Measurements from ENCODE around the gene PAPOLA. TPM values are rescaled to one million over a fixed set of nuclear protein-coding genes. Genes with fewer than 3 reads are reported as not detected.

Gene PAPOLA
- total RNA-seq, 2 experiments from 2014 or later, result 161 to 197 TPM

DNA sequence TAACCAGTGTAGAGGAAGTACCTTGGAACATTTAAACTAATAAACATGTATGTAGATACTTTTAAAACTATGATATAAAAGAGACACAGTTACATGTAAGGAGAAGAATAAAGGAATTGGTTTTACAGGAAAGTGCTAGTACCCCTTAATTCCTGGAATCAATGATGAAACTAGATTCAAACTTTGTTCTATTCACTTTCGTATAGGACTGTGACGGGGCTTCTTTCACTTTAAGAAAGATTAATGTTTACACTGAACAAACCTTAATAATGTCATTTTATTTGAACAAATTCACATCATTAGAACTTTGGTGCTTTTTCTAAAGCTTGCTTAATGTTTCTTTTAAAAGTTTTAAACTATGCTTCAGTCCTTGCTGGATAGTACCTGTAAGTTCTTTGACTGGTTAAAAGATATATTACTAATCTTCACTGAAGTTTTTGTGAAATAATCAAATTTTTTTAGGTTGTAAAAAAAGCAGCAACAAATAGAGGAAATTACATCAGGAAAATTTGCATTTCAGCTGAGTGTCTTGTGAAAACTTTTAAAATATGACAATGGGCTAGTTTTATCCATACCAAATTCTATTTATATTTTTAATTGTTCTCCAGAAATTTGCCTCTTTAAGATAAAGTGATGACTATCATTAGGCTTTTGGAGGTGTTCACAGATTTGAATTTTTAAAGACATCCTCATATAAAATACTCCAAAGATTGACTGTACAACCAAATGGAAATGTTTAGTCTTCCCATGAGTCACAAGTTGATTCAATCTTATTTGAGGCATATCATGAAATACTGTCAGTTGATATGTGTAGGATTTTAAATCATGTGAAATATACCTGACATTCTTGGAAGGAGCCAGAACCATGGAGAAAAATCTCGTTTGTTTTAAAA lies 36.2 kb downstream of the PAPOLA start:
- H3K4me3 Mint-ChIP-seq, result no peak overlapping the region
- DNase-seq, result no peak
- H3K4me1 Mint-ChIP-seq, result peaks cover 14% of the 10 kb centered on the region
- H3K27me3 Mint-ChIP-seq, result no peaks in the 10 kb centered on the region
- H3K9me3 Mint-ChIP-seq, result no peaks in the 10 kb centered on the region
- ChIA-PET CTCF (no interaction called here), POLR2A (no interaction called here)
- H3K36me3 Mint-ChIP-seq (ENCODE audit: low read depth), result peaks cover 47% of the 10 kb centered on the region
- H3K27ac Mint-ChIP-seq, result no peak overlapping the region

DNA sequence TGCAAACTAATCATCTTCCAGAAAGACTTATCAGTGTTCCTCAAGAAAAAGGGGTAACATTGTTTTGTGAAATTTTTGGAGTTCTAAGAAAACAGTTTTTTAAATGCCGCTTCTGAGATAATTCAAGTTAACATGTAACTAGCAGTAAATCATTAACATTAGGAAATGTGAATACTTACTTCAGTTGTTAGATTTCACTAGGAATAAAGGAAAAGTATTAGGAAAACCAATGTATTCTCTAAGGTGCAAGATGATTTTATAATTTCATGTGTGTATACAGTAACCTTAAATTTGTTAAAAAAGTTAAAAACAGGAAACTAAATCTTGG lies 36.8 kb downstream of the PAPOLA start:
- no peak overlapping the region for H3K27ac Mint-ChIP-seq
- POLR2A ChIA-PET, result no interaction called here
- H3K27me3 Mint-ChIP-seq, result no peaks in the 10 kb centered on the region
- no peaks in the 10 kb centered on the region for H3K9me3 Mint-ChIP-seq
- no peak overlapping the region for H3K4me3 Mint-ChIP-seq
- peaks cover 42% of the 10 kb centered on the region for H3K36me3 Mint-ChIP-seq (ENCODE audit: low read depth)
- CTCF ChIA-PET, result no interaction called here
- peaks cover 14% of the 10 kb centered on the region for H3K4me1 Mint-ChIP-seq
- DNase-seq, result no peak

DNA sequence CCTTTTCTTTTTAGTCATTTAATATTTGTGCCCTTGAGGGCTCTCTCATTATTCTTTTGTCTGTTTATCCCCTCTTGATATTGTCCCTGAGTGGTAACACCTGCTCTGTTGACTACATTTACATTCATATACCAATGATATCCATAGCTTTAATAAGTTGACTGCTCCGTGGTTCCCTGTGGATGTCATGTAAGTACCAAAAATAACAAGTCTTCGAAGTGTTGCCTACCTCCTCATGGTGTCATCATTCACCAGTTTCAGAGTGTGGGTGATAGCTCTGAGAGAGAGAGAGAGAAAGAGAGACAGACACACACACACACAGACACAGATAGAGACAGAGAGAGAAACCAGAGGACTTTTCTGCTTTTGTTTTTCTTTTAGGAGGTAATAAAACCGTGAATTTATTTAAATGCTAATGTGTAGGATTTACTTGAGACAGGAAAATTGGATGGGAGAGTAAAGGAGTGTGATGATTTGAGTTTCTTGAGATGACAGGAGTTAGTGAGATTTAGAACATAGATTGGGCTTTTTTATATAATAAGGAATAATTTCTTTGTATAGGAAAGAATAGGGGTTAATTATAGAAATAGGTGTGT lies 52.2 kb downstream of the PAPOLA start:
- no peak overlapping the region for H3K4me3 Mint-ChIP-seq
- DNase-seq, result no peak
- peaks cover 48% of the 10 kb centered on the region for H3K36me3 Mint-ChIP-seq (ENCODE audit: low read depth)
- H3K27ac Mint-ChIP-seq, result no peak overlapping the region
- H3K9me3 Mint-ChIP-seq, result no peaks in the 10 kb centered on the region
- ChIA-PET POLR2A (no interaction called here), CTCF (interaction anchor here (0.7 to 1.8 kb wide), 2 partner anchors 12 to 46 kb away, joined by 4 read pairs; no protein-coding TSS in a partner anchor)
- no peaks in the 10 kb centered on the region for H3K27me3 Mint-ChIP-seq
- peaks cover 2% of the 10 kb centered on the region for H3K4me1 Mint-ChIP-seq

DNA sequence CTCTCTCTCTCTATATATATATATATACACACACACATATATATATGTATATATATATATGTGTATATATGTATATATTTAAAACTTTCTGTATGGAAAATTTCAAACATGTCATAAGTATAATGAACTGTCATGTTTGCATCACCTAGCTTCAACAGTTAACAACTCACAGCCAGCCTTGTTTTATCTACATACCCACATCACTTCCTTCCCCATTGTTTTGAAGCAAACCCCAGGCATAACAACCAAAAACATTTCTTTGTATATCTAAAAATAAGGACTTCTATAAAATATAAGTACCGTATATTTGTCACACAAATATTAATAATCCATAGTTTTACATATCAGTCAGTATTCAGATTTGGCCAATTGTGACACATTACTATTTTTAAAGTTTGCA lies 57.4 kb downstream of the PAPOLA start:
- Mint-ChIP-seq H3K4me3 (no peak overlapping the region), H3K4me1 (peaks cover 4% of the 10 kb centered on the region), H3K9me3 (no peaks in the 10 kb centered on the region), H3K36me3 (ENCODE audit: low read depth) (peaks cover 44% of the 10 kb centered on the region), H3K27me3 (no peaks in the 10 kb centered on the region), H3K27ac (no peak overlapping the region)
- no peak for DNase-seq
- POLR2A ChIA-PET, result no interaction called here
- CTCF ChIA-PET, result no interaction called here

DNA sequence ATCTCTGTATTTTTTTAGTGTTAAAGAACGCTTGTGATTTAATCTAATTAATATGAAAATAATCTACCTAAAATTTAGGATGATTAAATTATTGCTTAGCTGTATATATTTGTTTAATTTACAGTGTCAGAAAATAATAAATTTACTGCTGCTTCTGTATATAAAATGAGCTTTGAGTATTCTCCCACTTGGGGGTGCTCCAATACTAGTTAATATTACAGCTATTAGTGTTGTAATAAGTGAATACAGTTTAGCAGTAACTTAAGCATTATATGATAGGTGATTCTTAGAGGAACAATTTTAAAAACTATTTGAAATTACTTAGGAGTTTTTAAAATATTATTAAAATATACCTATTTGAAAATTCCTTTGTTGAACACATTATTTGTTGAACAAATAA lies 62.2 kb downstream of the PAPOLA start:
- Mint-ChIP-seq H3K4me1 (peaks cover 2% of the 10 kb centered on the region), H3K36me3 (ENCODE audit: low read depth) (peaks cover 38% of the 10 kb centered on the region), H3K4me3 (no peak overlapping the region), H3K27ac (no peak overlapping the region), H3K9me3 (no peaks in the 10 kb centered on the region), H3K27me3 (no peaks in the 10 kb centered on the region)
- DNase-seq, result no peak
- POLR2A ChIA-PET, result no interaction called here
- CTCF ChIA-PET, result no interaction called here

DNA sequence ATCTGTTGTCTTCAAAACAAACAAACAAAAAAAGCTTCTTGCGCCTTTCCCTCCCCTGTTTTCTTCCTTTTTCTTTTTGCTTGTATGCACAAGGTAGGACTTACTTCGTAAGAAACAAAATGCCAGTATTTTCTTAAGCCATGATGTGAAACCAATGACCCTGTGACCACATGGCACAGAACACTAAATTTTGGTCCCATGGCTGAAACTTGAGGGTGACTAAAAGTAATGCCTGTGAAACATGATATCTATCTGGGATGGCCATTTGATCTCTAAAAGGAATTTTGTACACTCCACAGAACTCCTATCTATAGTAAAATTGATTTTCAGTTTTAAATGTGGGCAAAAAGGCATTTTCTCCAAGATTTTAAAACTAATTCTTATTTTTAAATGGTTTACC lies 63.6 kb downstream of the PAPOLA start:
- no peak overlapping the region for H3K27ac Mint-ChIP-seq
- CTCF ChIA-PET, result interaction anchor here (1.4 kb wide), 1 partner anchor 34 kb away, joined by 4 read pairs; no protein-coding TSS in a partner anchor
- peaks cover 37% of the 10 kb centered on the region for H3K36me3 Mint-ChIP-seq (ENCODE audit: low read depth)
- peaks cover 2% of the 10 kb centered on the region for H3K4me1 Mint-ChIP-seq
- no peak overlapping the region for H3K4me3 Mint-ChIP-seq
- no peak for DNase-seq
- no peaks in the 10 kb centered on the region for H3K27me3 Mint-ChIP-seq
- POLR2A ChIA-PET, result no interaction called here
- no peaks in the 10 kb centered on the region for H3K9me3 Mint-ChIP-seq

DNA sequence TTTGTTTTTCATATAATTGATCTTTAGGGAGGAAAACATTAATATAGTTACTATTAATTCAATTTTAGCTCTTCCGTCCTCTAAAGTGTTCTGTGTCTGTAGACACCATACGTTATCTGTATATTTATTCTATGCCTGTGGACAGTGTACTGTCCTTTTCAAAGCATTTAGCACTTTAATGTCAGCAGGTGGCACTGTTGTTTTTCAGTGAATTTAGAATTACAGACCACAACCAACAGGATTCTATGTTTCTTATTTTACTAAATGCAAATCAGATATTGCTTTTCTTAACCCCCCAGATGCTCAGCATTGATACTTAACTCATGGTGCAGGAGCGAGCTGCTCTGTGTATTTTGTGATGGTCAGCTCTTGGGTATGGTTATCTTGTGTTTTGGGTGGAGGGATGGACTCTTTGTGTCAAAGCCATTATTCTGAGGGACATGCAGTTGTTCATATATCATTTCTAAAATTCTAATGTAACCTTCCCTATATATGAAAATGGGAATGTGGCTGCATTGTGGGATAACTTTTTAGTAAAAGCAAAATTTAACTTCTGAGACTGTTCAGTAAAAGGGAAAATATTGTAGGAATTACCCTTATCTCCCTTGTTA lies 65.2 kb downstream of the PAPOLA start:
- Mint-ChIP-seq H3K4me1 (peaks cover 2% of the 10 kb centered on the region), H3K36me3 (ENCODE audit: low read depth) (peaks cover 32% of the 10 kb centered on the region), H3K4me3 (no peak overlapping the region), H3K9me3 (no peaks in the 10 kb centered on the region), H3K27me3 (no peaks in the 10 kb centered on the region), H3K27ac (no peak overlapping the region)
- ChIA-PET CTCF (interaction anchor here (1.7 kb wide), 1 partner anchor 8 kb away, joined by 3 read pairs; no protein-coding TSS in a partner anchor), POLR2A (interaction anchor here (0.5 to 0.6 kb wide), 2 partner anchors 522 to 1570 kb away, joined by 4 to 6 read pairs; no protein-coding TSS in a partner anchor)
- peak; percentile 35 for DNase-seq

DNA sequence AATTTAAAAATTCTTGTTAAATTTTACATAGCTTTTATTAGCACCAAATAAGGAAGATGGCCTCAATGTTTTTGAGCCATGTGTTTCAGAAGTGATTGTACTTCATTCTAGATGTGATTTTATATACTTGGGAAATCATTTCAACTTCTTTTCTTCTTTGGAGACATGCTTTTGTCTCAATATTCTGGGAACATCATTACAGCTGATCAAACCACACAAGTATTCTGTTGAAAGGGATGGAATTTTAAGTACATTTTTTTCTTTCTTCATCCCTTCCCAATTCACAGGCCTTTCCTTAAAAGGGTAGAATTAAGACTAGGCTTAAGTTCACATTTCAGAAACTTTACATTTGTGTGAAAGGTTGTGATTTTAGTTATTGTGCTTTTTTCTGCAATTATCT lies 66.4 kb downstream of the PAPOLA start:
- ChIA-PET POLR2A (no interaction called here), CTCF (interaction anchor here (1.7 kb wide), 1 partner anchor 21 kb away, joined by 3 read pairs; no protein-coding TSS in a partner anchor)
- H3K27me3 Mint-ChIP-seq, result no peaks in the 10 kb centered on the region

DNA sequence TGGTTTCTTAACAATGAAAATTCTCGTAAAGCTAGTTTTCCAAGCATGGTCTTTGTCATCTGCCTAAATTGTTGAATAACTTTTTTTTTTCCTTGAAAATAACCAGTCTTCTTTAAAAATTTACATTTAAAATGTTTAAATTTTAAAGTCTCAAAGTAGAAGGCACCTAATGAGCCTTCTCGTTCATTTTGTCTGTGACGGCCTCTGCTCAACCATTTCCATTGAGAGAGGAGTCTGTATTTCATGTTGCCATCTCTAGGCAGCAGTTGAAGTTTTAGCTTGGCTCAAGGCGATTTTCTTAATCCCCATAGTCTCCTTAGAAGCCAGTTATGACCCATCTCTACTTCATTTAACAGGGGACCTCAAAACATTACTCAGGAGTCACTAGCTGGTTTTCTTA lies 69.1 kb downstream of the PAPOLA start:
- Mint-ChIP-seq H3K9me3 (no peaks in the 10 kb centered on the region), H3K4me3 (no peak overlapping the region), H3K36me3 (ENCODE audit: low read depth) (peaks cover 18% of the 10 kb centered on the region), H3K27me3 (no peaks in the 10 kb centered on the region), H3K4me1 (peaks cover 4% of the 10 kb centered on the region), H3K27ac (no peak overlapping the region)
- DNase-seq, result no peak
- POLR2A ChIA-PET, result no interaction called here
- CTCF ChIA-PET, result interaction anchor here (0.6 kb wide), 1 partner anchor 1023 kb away, joined by 3 read pairs; no protein-coding TSS in a partner anchor

More for the DNA sequence above, 66.4 kb downstream of the PAPOLA start:
- no peaks in the 10 kb centered on the region for H3K4me1 Mint-ChIP-seq
- no peaks in the 10 kb centered on the region for H3K9me3 Mint-ChIP-seq
- no peak overlapping the region for H3K27ac Mint-ChIP-seq
- peaks cover 33% of the 10 kb centered on the region for H3K36me3 Mint-ChIP-seq (ENCODE audit: low read depth)
- DNase-seq, result no peak
- no peak overlapping the region for H3K4me3 Mint-ChIP-seq

DNA sequence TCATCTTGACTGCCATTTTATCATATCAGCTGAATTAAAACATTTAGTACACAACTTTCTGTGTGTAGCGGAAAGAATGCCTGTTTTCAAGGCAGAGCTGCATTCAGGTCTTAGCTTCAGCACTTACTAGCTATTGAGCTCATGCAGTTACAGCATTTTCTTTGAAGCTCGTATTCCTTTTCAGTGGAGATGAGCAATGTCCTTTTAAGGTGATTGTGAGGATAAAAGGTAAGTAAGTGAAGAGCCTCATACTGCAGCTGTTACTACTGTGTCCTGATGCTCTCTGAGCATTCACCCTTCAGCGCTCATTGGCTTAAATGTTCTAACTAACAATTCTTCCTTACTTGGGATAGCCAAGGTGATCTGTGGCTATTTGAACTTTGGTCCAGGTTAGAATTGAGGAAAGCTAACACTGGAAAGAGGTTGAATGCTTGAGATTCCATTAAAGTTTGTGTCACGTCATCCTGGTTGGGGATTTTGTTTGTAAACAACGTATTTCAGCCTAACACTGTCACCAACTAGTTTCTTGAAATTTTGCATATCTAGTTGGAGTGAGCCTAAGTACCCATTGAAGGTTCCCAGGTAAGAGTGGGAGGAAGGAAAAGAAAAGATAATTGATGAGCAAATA lies 71.4 kb downstream of the PAPOLA start:
- ChIA-PET CTCF (interaction anchor here (0.9 kb wide), 1 partner anchor 16 kb away, joined by 4 read pairs; no protein-coding TSS in a partner anchor), POLR2A (no interaction called here)
- H3K4me1 Mint-ChIP-seq, result peaks cover 9% of the 10 kb centered on the region
- H3K27me3 Mint-ChIP-seq, result no peaks in the 10 kb centered on the region
- peaks cover 10% of the 10 kb centered on the region for H3K36me3 Mint-ChIP-seq (ENCODE audit: low read depth)
- no peak for DNase-seq
- peak overlapping the region; percentile 14 for H3K27ac Mint-ChIP-seq
- no peak overlapping the region for H3K4me3 Mint-ChIP-seq
- no peaks in the 10 kb centered on the region for H3K9me3 Mint-ChIP-seq

DNA sequence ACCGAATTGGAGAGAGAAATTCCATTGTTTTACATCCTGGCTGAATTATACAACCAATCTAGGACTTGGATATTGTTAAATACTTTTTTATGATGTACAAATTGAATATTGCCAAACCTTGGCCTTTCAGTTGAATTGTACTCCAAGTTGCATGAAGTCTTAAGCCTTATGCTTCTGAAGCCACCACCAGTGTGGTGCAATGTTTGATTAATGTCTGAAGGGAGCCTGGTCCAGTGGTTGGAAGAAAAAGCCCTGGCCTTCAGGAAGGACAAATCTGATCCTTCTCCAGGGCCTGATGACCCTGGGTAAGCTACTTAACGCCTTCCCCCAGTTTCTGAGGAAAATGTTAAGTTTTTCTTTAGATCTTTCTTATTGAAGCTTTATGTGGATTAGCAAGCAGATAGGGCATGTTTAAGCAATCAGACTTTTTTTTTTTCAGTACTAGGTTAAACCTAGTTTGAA lies 72.0 kb downstream of the PAPOLA start:
- H3K4me3 Mint-ChIP-seq, result no peak overlapping the region

DNA sequence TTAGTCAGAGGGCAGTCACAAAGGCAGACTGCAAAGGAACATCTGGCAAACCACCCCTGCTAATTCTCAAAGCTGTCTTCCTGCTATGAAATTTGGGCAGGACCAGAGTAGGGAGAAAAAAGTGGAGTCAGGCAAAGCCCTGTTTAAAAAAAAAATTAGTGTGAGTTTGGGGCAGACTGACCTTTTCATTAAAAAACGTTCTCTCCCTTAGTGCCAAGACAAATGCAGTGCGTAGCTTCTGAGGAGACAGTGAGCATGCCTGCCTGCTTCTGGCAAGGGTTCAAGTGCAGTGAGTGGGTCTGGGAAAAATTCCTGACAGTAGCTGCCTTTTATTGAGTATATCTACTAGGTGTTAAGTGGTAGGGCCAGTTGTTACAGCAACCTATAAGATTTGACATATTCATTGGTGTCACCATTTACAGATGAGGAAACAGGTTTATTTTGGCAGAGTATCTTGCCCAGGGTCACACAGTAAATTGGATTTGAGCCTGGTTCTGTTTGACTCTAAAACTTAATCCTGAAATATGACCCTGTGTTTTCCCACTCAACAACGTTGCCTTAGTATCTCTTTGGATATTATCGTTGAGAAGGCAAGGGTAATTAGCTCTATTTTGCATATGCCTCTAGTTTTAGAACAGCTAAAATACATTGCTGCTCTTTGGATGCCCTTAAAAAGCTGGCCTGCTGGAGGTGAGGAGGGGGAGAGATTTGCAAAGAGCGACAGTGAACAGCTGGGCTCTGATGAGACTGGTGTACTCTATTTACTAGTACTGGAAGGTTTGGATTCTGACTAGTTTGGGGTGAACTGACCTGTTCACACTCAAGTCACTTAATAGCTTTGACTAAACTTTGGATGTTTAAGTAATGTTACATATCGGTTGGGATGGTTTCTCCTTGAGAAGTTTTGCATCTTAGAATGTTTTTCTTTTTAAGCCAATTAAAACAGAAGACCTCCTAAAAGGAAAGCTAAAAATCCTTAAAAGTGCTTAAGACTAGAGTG lies 72.8 kb downstream of the PAPOLA start:
- Mint-ChIP-seq H3K4me1 (peaks cover 9% of the 10 kb centered on the region), H3K4me3 (no peak overlapping the region), H3K27ac (no peak overlapping the region), H3K9me3 (no peaks in the 10 kb centered on the region), H3K27me3 (no peaks in the 10 kb centered on the region), H3K36me3 (ENCODE audit: low read depth) (peaks cover 4% of the 10 kb centered on the region)
- ChIA-PET CTCF (interaction anchor here (0.9 to 1.4 kb wide), 3 partner anchors 7 to 22 kb away, joined by 3 to 4 read pairs (median 3); no protein-coding TSS in a partner anchor), POLR2A (no interaction called here)
- DNase-seq, result no peak

More for the DNA sequence above, 72.0 kb downstream of the PAPOLA start:
- no peak for DNase-seq
- no peak overlapping the region for H3K27ac Mint-ChIP-seq
- H3K4me1 Mint-ChIP-seq, result peaks cover 9% of the 10 kb centered on the region
- POLR2A ChIA-PET, result no interaction called here
- CTCF ChIA-PET, result interaction anchor here (0.9 kb wide), 1 partner anchor 16 kb away, joined by 4 read pairs; no protein-coding TSS in a partner anchor
- H3K36me3 Mint-ChIP-seq (ENCODE audit: low read depth), result peaks cover 9% of the 10 kb centered on the region
- H3K27me3 Mint-ChIP-seq, result no peaks in the 10 kb centered on the region
- no peaks in the 10 kb centered on the region for H3K9me3 Mint-ChIP-seq
